ENCODE results near the gene KCNAB1.

Gene KCNAB1

GRCh38 chr3:156317462-156318074 lies 197.2 kb downstream of the KCNAB1 start:
- no peak for TF ChIP-seq CTCF (IDR thresholded peaks at IDR 0.05)
- no peaks in the 10 kb centered on the region for H3K9me3 ChIP-seq
- no peaks in the 10 kb centered on the region for H3K4me1 ChIP-seq (ENCODE audit: control insufficient read depth in 1 of 2, insufficient read depth in 1 of 2, low read depth in 1 of 2, low read length in 1 of 2)
- H3K4me3 ChIP-seq (ENCODE audit: low read depth in 1 of 2, low read length in 1 of 2): no peak overlapping the region
- no peak overlapping the region for H3K27ac ChIP-seq
- no peaks in the 10 kb centered on the region for H3K36me3 ChIP-seq
- H3K27me3 ChIP-seq: no peaks in the 10 kb centered on the region

- TF ChIP-seq CTCF (IDR thresholded peaks at IDR 0.05): no peak
- Histone ChIP-seq H3K27me3 (no peaks in the 10 kb centered on the region), H3K4me1 (ENCODE audit: control insufficient read depth in 1 of 2, insufficient read depth in 1 of 2, low read depth in 1 of 2, low read length in 1 of 2) (no peaks in the 10 kb centered on the region), H3K27ac (no peak overlapping the region), H3K9me3 (no peaks in the 10 kb centered on the region), H3K4me3 (ENCODE audit: low read depth in 1 of 2, low read length in 1 of 2) (no peak overlapping the region), H3K36me3 (no peaks in the 10 kb centered on the region)
Observed at GRCh38 chr3:156321945-156322344, 201.6 kb downstream of the KCNAB1 start.

GRCh38 chr3:156323466-156323865 lies 203.1 kb downstream of the KCNAB1 start:
- no peak for TF ChIP-seq CTCF (IDR thresholded peaks at IDR 0.05)
- H3K4me3 ChIP-seq (ENCODE audit: low read depth in 1 of 2, low read length in 1 of 2): no peak overlapping the region

GRCh38 chr3:156330415-156330814 lies 210.0 kb downstream of the KCNAB1 start:
- Histone ChIP-seq H3K4me1 (ENCODE audit: control insufficient read depth in 1 of 2, insufficient read depth in 1 of 2, low read depth in 1 of 2, low read length in 1 of 2) (no peaks in the 10 kb centered on the region), H3K9me3 (no peaks in the 10 kb centered on the region), H3K36me3 (no peaks in the 10 kb centered on the region), H3K4me3 (ENCODE audit: low read depth in 1 of 2, low read length in 1 of 2) (no peak overlapping the region), H3K27me3 (no peaks in the 10 kb centered on the region), H3K27ac (no peak overlapping the region)
- TF ChIP-seq CTCF (IDR thresholded peaks at IDR 0.05): no peak

More at GRCh38 chr3:156323466-156323865, 203.1 kb downstream of the KCNAB1 start:
- no peaks in the 10 kb centered on the region for H3K36me3 ChIP-seq
- no peaks in the 10 kb centered on the region for H3K27me3 ChIP-seq
- H3K4me1 ChIP-seq (ENCODE audit: control insufficient read depth in 1 of 2, insufficient read depth in 1 of 2, low read depth in 1 of 2, low read length in 1 of 2): no peaks in the 10 kb centered on the region
- no peaks in the 10 kb centered on the region for H3K9me3 ChIP-seq
- no peak overlapping the region for H3K27ac ChIP-seq

- no peak overlapping the region for H3K27ac ChIP-seq
- H3K27me3 ChIP-seq: no peaks in the 10 kb centered on the region
- H3K4me3 ChIP-seq (ENCODE audit: low read depth in 1 of 2, low read length in 1 of 2): no peak overlapping the region
- TF ChIP-seq CTCF (IDR thresholded peaks at IDR 0.05): no peak
- no peaks in the 10 kb centered on the region for H3K9me3 ChIP-seq
- no peaks in the 10 kb centered on the region for H3K36me3 ChIP-seq
- H3K4me1 ChIP-seq (ENCODE audit: control insufficient read depth in 1 of 2, insufficient read depth in 1 of 2, low read depth in 1 of 2, low read length in 1 of 2): no peaks in the 10 kb centered on the region
Observed at GRCh38 chr3:156332304-156332703, 211.9 kb downstream of the KCNAB1 start.

All from neutrophil (primary cell).